Measurements from ENCODE around the gene CHI3L2.

GRCh38 chr1:111256988-111257658 lies 29.6 kb downstream of the CHI3L2 start:
- TF ChIP-seq CTCF (IDR thresholded peaks at IDR 0.05), result no peak
- TF ChIP-seq CBX2 (IDR thresholded peaks at IDR 0.05; ENCODE audit: borderline replicate concordance, low read depth), result no peak
- no peak for TF ChIP-seq KDM5A (IDR thresholded peaks at IDR 0.05)
- no peak for TF ChIP-seq USF2 (IDR thresholded peaks at IDR 0.05)
- TF ChIP-seq SREBF2 (IDR thresholded peaks at IDR 0.05), result no peak
- no peak for TF ChIP-seq MAX (IDR thresholded peaks at IDR 0.05)
- no peak for TF ChIP-seq EP300 (IDR thresholded peaks at IDR 0.05)
- no peak for TF ChIP-seq SMC3 (IDR thresholded peaks at IDR 0.05)
- no peak for TF ChIP-seq RCOR1 (IDR thresholded peaks at IDR 0.05; ENCODE audit: low read depth, low read length)
- TF ChIP-seq, protein P1, sequence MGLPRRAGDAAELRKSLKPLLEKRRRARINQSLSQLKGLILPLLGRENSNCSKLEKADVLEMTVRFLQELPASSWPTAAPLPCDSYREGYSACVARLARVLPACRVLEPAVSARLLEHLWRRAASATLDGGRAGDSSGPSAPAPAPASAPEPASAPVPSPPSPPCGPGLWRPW (IDR thresholded peaks at IDR 0.05), result no peak
- TF ChIP-seq, protein P2, sequence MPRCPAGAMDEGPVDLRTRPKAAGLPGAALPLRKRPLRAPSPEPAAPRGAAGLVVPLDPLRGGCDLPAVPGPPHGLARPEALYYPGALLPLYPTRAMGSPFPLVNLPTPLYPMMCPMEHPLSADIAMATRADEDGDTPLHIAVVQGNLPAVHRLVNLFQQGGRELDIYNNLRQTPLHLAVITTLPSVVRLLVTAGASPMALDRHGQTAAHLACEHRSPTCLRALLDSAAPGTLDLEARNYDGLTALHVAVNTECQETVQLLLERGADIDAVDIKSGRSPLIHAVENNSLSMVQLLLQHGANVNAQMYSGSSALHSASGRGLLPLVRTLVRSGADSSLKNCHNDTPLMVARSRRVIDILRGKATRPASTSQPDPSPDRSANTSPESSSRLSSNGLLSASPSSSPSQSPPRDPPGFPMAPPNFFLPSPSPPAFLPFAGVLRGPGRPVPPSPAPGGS (IDR thresholded peaks at IDR 0.05), result no peak

Data from A549 (cell line).